NCI-H1694 treated with DMSO at 0.1 percent for 48 hours (cell line): ENCODE measurements around the gene FPR2.
"Not testable (repeated sequence)": the region's sequence is repeated elsewhere in the genome, so short reads cannot be mapped to it uniquely, and the experiment has no call there.

ENCODE experiments used
- DNase-seq: peaks from one replicate; lab custom pipeline; 2025; lab: John Stamatoyannopoulos, UW

Gene FPR2

DNA sequence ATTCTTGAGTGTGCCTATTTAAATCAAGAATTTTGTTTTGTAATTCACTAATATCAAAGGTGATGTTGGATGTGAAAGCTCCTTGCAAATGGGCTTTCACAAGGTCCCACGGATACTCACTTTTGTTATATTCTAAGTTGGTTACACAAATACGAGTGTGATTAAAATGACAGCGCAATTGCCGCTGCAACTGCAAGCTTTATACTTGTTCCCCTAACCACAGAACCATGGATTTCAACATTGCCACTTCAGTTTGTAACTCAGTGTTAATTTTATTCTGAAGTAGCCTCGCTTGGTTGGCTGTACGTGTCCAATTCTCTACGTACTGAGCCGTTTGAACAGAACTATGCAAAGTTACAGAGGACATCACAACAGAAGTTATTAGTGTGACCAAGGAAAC, 44.4 kb downstream of the FPR2 start:
- not testable (repeated sequence) for DNase-seq

GRCh38 chr19:51806571-51806970, 45.6 kb downstream of the FPR2 start:
- DNase-seq = not testable (repeated sequence)

DNA sequence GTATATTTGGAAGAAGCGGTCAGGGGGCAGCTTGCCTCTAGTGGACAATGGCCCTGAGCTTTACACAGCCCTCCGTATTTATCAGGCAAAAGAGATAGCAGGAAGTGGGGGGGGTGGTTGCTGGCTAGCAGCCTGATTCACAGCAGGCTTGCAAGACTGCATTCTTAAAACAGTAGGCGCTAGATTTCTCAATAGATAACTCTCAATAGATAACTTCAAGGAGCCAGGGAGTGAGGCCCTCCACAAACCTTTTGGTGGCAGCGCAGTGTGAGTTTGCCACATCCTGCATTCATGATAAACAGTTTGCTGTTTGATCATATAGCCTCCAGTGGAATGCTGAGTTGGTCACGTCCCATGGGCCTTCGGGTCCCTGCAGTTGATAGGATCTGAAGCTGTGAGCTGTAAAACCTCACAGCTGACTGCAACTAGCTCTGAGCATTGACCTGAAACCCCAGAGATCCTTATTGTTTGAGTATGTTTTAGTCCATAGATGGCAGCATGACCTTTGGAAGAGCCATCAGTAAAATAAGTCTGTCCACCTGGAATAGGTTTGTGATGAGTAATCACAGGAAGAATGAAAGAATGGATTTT, 46.2 kb downstream of the FPR2 start:
- DNase-seq = no peak

- DNase-seq = no peak
Observed at GRCh38 chr19:51807925-51808324, 46.9 kb downstream of the FPR2 start.

GRCh38 chr19:51808333-51808986, 47.5 kb downstream of the FPR2 start:
- DNase-seq = no peak

DNA sequence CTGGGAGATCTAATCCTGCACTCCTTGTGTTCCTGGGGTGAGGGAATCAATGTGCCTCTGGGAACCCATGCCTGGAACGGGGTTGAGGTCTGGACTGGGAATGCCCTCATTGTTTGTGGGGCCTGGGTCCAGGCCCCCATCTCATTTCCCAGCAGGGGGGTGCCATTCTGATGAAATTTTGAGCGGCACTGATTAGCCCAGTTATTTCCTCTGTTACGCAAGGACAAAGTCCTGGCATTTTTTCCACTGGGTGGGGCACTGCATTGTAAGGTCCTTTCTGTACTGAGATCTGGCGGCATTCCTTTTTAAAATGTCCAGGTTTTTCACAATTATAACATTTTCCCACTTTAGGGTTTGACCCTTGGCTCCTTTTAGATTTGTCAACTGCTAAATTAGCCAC, 48.8 kb downstream of the FPR2 start:
- no peak for DNase-seq

DNA sequence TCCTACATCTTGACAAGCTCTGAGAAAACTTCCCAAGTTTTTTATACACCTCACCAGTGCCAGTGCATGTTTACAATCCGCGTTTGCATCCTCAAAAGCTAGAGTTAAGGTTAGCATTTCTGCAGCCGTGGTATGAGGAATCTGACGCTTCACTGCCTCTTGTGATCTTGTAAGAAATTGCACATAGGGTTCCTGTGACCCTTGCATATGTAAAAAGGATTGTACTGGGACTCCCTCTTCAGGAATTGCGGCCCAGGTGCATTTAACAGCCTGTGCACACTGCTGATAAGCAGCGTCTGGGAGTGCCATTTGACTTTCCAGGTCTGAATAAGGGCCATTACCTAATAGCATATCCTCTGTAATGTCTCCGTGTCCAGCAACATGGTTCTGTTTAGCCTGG, 49.2 kb downstream of the FPR2 start:
- DNase-seq = no peak

DNA sequence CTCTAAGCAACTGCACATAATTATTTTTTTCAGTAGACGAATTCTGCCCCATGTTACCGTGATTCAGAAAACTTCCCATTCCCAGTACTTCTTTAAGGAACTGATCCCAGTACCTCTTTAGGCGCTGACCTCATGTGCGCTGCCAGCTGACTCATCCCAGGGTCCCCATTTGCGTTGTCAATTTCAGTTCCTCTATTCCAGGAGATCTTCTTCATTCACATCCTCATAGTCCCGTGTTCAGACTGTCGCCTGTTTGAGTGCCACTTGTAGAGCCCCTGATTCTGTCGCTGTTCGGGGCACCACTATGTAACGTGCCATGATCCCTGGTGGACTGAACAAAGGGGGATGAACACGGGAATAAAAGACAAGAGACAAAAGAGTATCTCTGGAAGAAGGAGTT, 50.4 kb downstream of the FPR2 start:
- DNase-seq = no peak

DNA sequence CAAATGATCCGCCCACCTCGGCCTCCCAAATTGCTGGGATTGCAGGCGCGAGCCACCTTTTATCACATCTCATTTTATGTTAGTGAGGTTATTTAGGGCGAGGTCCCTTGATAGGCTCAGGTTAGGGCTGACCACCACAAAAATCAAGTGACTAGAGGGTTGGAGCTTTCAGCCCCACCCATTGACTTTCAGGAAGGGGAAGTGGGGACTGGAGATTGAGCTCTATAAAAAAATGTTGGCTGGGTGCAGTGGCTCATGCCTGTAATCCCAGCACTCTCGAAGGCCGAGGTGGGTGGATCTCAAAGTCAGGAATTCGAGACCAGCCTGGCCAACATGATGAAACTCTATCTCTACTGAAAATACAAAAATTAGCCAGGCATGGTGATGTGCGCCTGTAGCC, 54.1 kb downstream of the FPR2 start:
- DNase-seq = no peak

- DNase-seq = no peak
Observed at GRCh38 chr19:51816711-51817110, 55.7 kb downstream of the FPR2 start.

DNA sequence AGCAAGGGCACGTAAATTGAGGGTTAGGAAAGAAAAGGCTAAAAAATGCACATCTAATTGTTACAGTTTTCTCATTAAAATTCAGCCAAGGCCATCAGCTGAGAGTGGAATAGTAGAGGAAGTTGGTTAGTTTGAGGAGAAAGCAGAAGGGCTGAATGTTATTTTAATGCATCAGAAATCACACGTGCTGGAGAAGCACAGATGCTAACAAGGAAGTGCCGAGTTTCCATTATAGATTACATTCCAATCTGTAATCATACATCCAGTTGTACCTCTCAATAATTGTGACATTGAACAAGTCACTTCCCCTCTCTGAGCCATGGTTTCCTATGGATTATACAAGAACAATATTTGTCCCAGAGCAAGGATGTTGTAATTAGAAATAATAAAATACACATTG, 59.0 kb downstream of the FPR2 start:
- DNase-seq = no peak
